Glomerular visceral epithelial cell (primary cell): ENCODE data around the gene COL4A2.

Experiments used
- DNase-seq: peaks from one replicate; pipeline ENCODE4 v3.0.0-alpha.2; 2016; ENCODE audit errors: extremely low spot score

The COL4A2 gene

DNA sequence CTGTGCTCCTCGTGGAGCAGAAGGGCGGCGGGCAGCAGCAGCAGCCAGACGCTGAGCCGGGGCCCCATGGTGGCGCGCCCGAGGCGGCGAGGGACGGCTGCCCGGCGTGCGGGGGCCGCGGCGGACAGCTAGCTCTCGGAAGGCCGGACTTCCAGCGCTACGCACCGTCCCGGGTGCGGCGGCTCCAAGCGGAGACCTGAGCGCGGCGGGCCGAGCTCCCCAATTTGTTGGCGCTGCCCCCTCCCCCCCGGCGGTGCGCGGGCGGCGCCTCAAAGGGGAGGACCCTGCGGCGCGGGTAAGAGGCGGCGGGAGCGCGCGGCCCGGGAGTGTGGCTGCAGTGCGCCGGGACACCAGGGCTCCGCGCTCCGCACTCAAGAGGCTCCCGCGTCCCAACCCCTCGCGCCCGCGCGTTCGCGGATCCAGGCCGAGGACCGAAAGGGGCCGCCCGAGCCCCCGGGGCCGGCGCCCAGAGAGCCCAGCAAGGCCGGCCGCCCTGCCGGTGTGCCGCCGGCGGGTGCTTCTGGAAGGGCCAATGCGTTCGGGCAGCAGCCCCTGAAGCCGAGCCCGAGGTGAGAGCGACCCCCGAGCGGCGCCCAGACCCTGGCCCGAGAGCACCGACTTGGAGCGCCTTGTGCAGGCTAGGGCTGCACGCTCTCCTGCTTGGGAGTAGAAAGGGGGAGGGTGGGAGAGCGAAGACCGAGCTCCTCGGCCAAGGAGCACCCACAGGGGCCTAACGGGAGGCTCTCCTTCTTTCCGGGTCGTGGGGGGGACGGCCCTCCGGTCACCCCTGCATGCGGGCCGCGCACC, at the start of gene COL4A2, which contains the start of gene COL4A1:
Gene COL4A2 (plus strand): TSS at position 325 of the 807 bp plus-strand sequence. CDS start 620 bp downstream, outside the sequence.
Gene COL4A1 (minus strand): TSS at position 198 of the 807 bp plus-strand sequence. CDS start 130 bp downstream, at position 68.
- DNase-seq = peak; percentile 86

DNA sequence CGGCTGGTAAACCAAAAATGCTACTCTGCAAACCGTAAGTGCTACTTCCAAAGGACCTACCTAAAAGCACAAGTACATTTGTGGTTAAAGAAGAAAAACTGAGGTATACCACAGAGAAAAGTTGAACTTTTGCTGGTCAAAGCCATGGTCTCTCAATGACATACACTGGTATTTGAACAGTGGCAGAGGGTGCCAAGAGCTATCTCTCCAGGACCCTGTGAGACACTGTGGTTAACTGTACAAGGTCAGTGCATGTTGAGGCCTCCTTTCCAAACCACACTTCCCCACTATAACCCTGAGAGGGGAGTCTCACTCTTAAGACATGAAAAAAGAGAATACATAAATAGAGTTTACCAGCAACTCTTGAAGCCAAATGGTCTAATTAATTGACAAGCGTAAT, 49.7 kb upstream of the COL4A2 start:
- DNase-seq = no peak

- DNase-seq = no peak
Observed at GRCh38 chr13:110258876-110259631, 48.0 kb upstream of the COL4A2 start.

DNA sequence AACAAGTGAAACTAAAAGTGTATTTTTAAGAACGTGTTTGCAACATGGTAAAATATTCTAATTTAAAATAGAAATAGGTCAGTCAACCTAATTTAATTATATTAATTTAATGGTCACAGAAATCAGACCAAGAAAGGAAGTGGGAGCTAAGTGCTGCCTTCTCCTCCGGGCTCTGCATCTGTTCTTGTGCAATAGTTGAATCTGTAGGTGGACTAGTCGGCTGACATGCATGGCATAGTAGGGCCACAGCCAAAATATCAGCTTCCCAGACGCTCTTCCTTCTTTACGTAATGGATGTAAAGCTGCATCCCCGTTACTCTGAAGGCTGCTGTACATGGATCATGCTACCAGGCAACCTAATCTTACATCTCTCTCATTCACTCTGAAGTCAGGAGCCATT, 47.4 kb upstream of the COL4A2 start:
- DNase-seq = no peak

DNA sequence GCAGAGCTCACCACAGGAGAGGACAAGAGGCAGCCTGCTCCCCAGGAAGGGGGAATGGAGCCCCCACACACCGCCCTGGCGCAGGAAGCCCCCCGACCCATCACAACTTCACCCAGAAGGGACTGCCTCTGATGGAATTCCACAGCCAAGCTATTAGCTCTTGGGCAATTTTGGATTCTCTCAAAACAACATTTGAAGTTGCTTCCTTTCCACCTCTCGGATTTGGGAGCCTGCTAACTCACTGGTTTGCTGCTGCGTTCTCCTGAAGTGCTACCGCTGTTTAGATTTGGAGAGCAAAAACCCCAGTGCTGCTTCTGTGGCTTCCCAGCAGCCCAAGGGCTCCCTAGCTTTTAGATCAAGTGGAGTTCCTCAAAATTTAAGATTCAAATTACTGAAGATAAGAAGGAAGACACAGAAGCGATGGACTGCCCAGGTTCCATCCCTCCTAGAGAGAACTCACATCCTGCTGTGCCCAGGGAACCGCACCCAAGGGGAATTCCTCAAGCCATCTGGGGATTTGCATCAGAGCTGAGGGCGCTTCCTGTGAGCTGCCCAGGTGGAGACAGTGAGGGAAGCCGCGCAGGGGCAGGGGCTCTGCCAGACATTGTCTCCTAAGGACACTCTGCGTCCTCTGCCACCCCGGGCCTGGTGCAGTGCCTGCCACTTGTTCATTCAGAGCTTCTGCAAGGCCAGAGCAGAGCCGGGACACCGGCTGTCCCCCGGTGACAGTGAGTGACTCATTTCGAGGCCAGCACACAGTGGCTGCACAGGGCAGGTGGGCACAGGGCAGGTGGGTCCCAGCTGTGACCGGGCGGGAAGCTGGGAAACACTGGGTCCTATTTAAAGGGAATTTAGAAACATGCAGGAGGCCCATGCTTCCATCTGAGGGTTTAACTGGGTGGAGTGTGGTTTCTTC, 45.7 kb upstream of the COL4A2 start:
- peak; percentile 77 for DNase-seq

GRCh38 chr13:110262082-110262436, 45.0 kb upstream of the COL4A2 start:
- no peak for DNase-seq

DNA sequence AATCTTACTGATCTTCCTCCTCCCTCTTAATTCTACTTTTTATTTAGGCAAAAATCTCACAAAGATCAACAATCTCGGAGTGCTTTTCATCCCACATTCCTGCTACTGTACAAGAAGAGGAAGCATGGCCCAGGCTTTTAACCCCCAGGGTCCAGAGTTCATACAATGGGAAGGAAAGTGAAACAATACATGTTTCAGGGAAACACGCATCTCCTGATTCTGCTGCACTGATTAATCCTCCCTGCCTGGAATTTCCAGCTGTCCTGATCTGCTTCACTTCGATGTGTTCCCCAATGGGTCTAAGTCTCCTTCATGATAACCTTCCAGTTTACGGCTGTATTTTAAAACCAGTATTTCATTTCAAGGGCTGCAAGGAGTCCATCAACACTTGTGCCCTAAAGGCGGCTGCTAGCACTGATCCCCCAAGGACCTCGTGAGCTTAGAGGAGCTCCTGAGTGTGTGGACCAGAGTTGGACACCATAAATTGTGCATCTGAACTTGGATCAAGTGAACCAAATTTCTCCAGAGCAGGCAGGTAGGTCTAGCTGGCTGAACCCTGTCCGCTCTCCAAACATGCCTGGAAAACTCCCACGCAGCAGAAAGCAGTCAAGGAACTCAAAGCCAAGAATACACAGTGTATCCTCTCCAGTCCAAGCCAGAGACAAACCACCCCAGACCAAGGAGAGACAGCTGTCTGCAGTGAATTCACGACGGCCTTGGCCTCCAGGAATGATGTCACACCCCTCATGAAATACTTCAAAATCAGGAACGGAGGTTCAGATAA, 44.4 kb upstream of the COL4A2 start:
- peak; percentile 22 for DNase-seq

DNA sequence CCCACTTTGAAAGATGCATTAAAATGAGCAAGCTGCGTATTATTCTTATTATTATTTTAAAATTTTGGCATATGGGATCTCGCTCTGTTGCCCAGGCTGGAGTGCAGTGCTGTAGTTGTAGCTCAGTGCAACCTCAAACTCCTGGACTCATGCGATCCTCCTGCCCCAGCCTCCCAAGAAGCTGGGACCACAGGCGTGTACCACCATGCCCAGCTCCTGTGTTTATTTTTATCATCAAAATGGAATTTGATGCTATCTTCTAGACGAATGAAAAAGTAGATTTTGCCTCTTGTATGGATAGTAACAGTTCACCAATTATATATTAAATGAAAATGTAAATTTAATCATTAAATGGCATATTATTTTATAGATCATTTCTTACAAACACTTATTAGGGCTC, 43.7 kb upstream of the COL4A2 start:
- DNase-seq = no peak

GRCh38 chr13:110263888-110264287, 43.2 kb upstream of the COL4A2 start:
- DNase-seq = peak; percentile 81

DNA sequence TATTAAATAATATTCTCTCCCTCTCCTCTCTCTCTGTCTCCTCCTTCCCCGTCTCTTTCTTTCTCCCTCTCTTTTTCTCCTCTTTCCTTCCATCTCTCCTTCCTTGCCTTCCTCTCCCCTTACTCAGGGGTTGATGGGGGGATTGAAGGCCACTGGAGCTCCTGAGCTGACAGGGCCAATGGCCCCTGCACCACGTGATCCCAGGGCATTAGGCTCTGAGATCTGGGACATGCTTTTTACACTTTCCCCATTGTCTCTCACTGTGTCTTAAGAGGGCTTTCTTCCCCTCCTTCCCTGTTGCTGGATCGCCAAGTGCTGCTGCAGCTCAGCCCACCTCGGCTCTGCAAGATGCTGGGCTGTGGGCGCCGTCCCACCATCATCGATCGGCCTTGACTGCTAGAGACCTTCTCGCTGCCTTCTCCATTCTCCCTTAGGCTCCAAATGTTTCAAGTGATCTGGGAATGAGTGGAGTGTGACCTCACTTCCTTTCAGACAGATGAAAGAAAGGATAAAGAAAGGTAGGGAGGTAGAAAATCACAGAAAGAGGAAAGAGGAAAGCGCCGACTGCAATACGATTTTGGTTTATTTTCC, 42.3 kb upstream of the COL4A2 start:
- DNase-seq = no peak

DNA sequence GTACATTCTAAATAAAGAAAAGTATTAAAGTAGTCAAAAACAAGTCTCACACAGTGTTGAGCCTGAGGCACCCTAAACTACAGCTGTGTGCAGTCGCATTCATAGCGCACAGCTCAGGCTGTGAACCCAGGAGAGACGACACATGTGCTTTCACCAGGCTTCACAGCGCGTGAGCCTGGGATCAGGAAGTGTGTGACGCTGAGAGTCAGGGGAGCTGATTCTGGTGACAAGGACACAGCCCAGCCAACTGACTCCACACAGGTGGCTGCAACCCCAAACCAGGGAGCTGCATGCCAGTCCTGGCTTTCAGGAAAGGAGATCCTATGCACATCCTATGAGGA, 41.8 kb upstream of the COL4A2 start:
- no peak for DNase-seq

- no peak for DNase-seq
Observed at GRCh38 chr13:110265682-110266430, 41.2 kb upstream of the COL4A2 start.

- DNase-seq = no peak
Observed at GRCh38 chr13:110266431-110266809, 40.7 kb upstream of the COL4A2 start.

DNA sequence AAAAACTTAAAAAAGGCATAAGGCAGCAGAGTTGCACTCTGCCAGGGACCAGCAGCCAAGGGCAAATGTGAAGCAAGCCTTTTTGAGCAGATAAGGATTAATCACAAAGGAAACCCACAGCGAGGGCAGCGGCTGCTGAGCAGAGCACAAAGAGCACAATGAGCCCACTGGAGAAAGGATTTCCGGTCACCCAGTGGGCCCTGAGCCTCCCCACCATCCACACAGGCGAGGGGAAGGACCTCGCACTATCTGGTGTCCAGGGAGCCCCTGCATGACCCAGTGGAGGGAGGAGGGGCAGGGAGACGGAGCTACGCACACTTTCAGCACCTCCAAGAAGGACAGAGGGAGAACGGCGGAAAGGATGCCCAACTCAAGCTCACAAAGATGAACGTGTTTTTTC, 40.1 kb upstream of the COL4A2 start:
- no peak for DNase-seq

- no peak for DNase-seq
Observed at GRCh38 chr13:110268061-110268460, 39.0 kb upstream of the COL4A2 start.

GRCh38 chr13:110268576-110269185, 38.4 kb upstream of the COL4A2 start:
- DNase-seq = no peak

GRCh38 chr13:110269509-110270185, 37.4 kb upstream of the COL4A2 start:
- DNase-seq = no peak

- DNase-seq = no peak
Observed at GRCh38 chr13:110270507-110270906, 36.6 kb upstream of the COL4A2 start.

- DNase-seq = no peak
Observed at GRCh38 chr13:110271313-110271712, 35.8 kb upstream of the COL4A2 start.
